HG03432 (cell line): ENCODE data around the gene HES2.
"Not testable (repeated sequence)": the region's sequence is repeated elsewhere in the genome, so short reads cannot be mapped to it uniquely, and the experiment has no call there.

Experiments
- ATAC-seq: cut with Tn5 transposase; IDR thresholded peaks from one replicate; pipeline ENCODE4 v1.9.1; 2021; ENCODE audit warnings: mild to moderate bottlenecking, moderate library complexity; ENCODE audit not compliant: unreplicated experiment

The HES2 gene, protein sequence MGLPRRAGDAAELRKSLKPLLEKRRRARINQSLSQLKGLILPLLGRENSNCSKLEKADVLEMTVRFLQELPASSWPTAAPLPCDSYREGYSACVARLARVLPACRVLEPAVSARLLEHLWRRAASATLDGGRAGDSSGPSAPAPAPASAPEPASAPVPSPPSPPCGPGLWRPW

DNA sequence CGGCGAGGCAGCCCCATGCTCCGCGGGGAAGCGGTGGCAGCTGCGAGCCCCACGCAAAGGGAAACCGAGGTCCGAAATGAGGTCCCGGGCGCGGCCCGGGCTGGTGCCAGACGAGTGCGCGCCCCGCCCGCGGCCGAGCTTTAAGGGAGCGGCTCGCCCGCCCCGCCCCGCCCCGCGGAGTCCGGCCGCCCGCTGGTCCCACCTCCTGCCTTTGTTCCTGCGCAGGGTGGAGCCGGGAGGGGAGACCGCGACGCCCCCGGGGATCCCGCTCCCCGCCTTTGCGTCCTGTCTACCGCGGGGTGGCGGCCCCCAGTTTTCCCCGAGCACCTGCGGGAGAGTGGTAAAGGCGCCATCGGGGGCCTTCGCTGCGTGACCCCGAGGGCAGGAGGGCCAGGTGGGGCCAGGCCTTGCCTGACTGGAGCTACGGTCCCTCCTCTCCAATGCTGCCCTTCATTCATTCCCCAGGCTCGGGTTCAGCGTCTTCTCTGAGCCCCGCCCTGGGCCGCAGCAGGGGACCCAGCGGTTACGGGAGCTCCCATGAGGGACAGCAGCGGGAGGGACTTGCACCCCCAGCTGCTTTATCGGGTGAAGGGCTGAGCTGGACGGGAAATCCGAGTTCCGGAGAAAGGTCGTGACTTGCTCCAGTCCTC, at the start of gene HES2:
Gene HES2 (minus strand): TSS at position 116 of the 650 bp plus-strand sequence. CDS start 99 bp downstream, at position 17.
- no peak for ATAC-seq

DNA sequence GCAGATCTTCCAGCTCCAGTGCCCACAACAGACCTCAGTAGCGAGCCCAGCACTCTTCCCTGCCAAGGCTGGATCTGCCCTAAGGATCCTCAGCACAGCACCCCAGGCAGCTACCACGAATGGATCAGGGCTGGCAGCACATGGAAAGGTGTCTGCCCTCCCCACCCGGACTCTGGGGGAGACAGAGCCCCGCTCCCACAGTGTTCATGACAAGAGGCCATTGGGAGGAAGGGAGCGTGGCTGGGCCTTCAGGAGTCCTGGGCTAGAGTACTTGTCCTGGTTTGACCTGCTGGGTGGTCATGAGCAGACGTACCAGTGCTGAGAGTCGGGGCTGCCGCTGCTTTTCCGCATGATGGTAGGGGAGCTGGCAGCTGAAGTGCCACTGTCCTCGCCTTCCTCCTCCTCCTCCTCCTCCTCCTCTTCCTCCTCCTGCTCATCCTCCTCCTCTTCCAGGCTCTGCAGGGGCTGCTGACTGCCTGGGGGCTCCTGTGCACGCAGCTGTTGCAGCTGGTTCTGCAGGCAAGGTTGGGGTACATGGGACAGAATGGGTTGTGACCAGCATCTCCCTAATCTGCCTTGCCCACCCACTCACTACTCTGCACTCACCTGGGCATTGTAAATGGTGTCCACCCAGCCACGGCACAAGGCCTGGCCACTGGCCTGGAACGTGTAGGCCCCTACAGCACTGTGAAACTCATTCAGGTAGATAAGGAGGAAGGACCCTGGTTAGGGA, 49.2 kb upstream of the HES2 start:
- no peak for ATAC-seq

DNA sequence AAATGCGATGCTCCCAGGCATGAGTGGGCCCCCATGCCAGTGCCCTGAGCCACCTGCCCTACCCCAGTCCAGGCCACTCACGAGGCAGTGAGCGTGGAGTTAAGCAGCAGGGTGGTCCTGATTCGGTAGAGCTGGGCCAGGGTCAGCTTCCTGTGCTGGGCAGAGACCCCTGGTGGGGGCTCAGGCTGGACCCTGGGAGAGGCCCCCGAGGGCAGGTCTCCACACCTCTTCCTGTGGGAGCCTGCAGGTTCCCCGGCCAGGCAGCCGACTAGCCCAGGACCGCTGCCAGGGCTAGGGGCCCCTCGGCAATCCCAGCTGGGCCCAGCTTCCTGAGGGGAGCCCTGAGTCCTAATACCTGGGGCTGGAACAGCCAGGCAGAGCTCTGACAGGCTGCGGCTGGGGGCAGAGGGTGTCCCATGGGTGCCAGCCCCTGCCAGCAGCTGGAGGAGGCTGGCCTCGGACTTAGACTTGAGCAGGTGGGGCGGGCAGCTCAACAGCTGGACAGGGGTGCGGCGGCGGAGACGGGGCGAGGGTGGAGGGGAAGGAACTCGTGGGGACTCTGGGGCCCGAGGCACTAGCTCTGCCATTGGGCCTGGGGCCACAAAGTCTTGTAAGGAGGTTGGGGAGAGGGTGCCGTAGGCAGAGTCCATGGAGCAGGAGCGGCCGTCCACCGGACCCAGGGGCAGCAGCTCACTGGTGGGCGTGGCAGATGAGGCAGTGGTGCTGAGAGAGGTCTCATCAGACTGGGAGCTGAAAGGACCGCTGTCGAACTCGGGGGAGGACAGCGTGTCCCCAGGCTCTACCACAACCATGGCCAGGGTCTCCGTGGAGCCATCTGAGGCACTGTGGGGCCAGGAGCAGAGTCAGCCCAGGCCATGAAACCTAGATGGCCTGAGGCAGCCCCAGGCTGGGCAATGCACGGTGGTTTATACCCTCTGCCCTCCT, 48.3 kb upstream of the HES2 start:
- no peak for ATAC-seq

DNA sequence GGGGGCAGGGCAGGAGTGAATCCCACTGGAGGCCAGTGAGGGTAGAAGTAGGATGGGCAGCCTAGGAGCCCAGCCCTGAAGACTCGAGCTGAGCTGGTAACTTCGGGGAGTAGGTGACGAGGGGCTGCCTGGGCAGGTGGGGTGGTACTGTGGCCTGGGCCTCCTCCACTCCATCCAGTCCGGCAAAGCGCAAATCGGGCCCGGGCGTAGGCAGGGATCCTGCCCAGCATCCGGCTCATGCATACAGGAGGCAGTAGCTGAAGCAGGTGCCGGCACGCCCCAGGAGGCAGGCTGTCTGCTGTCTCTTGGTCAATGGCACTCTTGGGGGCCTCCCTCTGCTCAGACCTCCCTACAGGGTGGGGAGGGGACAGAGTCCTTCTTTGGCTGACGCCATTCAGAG, 47.5 kb upstream of the HES2 start:
- ATAC-seq = no peak

DNA sequence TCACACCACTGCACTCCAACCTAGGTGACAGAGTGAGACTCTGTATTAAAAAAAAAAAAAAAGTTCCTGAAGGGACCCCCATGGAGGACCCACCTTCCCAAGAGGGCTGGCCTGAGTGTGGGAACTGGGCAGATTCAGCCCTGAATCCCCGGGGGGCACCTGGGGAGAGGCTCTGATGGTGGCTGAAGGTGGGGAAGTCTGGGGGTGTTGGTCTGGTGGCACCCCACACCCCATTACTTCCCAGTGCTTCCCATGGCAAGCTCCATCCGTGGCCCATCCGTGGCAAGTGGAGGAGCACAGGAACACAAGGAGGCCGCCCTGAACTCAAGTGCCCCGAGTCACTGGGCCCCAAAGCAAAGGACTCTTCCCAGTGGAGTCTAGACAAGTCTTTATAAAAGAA, 47.0 kb upstream of the HES2 start:
- ATAC-seq = no peak

DNA sequence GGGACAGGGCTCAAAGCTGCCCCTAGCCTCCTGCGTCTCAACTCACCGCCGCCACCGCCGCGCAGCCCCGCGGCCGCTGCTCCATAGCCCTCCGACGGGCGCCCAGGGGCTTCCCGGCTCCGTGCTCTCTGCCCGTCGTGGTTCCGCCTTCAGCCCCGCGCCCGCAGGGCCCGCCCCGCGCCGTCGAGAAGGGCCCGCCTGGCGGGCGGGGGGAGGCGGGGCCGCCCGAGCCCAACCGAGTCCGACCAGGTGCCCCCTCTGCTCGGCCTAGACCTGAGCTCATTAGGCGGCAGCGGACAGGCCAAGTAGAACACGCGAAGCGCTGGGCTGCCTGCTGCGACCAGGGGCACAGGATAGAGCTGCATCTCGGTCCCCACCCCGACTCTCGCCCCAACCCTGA, 46.3 kb upstream of the HES2 start, which contains the start of gene TNFRSF25:
Gene TNFRSF25 (minus strand): TSS at position 151 of the 400 bp plus-strand sequence. CDS start 66 bp downstream, at position 85.
- no peak for ATAC-seq

DNA sequence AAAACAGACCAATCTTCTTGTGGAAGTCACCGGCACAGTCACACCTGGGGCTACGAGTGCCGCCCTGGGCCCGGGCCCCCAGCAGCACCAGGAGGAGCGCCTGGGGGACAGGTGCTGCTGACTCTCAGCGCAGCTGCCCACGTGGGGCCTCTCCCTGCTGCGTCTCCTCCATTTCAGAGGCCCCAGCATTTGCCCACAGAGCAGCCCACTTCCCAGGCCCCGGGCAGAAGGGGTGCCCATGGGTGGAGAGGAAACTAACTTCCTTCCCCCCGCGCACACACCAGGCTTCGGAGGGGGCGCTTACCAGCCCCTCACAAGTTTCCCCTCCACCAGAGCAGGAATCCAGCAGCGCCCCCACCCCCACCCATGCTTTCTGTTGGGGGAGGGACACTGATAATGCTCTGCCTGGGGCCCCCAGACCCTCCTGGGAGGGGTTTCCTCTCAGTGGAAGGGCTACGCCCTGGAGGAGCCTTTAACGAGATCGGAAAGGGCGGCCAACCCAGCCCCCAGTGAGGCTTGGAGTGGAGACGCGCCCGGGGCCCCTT, 45.8 kb upstream of the HES2 start:
- ATAC-seq = no peak

DNA sequence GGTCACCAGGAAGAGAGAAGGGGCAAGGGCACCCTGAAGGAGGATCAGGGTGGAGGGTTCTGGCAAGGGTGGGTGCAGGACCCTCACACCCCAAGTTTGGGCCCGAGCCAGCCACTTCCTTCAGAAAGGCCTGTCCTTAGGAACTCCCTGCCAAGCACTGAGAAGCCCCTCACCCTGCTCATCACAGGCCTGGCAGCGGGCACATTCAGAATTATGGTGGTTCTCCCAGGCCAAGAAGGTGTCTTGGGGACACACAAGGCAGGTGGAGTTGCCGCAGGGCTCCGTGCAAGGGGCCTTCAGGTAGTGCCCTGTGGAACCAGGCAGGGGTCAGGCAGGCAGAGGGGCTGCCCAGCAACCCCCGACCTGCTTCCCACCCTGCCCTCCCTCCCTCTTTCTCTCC, 45.2 kb upstream of the HES2 start:
- ATAC-seq = no peak

DNA sequence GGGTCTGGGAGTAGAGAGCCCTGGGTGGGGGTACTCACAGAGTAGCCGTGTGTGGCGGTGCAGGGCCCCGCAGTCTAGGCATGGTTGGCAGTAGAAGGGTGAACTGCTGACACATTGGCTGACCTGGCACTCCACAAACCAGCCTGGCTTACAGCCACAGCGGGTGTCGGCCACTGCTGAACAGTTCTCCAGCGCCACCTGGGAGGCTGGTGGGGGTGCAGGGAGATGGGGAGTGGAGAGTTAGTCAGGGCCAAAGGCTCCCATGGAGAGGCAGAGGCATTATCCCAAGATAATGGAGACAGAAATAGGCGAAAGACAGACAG, 44.8 kb upstream of the HES2 start:
- ATAC-seq = no peak

DNA sequence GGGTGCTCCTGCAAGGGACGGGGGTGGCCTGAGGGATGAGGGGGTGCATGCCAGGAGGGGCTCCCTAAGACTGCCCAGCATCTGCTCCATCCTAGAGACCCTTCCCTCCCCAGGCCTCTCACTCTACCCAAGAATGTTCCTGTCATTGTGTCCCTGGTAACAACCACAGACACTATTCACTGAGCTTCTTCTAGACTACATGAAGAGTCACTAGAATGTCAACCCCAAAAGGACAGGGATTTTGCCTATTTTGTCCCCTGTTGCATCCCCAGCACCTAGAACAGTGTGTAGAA, 43.3 kb upstream of the HES2 start:
- no peak for ATAC-seq

DNA sequence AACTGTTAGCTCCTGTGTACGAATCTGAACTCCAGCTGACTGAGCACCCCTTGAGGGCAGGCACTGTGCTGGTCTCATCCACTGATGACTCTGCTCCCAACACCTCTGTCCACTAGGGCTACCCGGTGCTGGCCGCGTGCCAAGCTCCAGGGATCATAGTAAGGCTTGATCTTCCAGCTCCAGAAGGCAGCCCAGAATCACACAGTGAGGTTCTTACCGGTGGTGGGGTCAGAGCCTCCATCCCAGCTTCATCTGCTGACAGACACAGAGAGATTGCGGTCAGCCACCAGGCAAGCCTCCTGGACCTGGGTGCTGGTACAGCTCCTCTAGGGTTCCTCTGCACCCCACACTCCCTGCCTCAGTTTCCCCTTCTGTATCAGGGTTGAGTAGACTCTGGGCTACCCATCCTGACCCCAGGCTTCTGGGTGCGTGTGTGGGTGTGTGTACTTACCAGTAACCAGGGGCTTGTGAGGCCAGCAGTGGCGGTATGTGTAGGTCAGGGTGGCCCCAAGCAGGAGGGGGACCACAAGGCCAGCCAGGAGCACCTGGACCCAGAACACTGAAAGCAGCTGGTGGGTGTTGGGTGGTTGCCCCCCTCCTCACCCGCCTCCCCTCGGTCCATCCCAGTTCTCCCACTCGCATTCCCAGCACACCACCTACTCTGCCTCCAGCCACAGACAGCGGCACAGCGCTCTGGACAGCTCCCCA, 42.8 kb upstream of the HES2 start:
- no peak for ATAC-seq

DNA sequence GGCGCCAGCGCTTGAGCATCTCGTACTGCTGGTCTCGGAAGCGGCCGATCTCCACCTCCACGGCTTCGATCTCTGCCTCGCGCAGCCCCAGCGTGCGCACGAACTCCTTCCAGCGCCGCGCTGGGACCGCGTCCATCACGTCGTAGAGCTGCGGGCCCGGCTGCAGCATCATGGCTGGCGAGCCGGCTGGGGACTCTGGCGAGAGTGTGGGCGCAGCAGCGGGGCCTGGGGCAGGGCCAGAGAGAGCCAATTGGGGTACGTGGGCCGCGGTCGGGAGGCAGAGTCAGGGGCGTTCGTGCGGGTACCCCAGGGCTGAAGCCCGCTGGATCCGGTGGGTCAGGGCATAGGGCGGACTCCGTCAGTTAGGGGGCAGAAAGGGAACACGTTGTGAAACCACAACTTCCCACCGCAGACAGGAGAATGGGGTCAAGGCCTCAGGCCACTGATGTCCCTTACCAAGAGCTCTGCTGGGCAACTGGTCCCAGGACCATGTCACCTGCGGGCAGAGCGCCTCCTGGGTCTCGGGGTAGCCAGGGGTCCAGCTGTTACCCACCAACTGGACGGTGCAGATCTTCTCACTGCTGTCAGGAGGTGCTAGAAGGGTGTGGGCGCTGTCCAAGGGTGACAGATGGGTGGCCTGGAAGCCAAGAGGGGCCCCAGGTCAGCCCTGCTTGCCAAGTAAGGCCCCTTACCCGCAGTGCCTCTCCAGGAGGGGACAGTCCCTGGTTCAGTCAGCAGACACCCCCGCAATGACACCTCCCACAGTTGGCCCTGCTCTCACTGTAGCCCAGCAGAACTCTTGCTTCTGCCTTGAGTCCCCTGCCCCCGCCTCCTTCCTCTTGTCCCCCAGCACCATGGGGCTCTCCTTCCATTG, 42.1 kb upstream of the HES2 start:
- ATAC-seq = no peak

DNA sequence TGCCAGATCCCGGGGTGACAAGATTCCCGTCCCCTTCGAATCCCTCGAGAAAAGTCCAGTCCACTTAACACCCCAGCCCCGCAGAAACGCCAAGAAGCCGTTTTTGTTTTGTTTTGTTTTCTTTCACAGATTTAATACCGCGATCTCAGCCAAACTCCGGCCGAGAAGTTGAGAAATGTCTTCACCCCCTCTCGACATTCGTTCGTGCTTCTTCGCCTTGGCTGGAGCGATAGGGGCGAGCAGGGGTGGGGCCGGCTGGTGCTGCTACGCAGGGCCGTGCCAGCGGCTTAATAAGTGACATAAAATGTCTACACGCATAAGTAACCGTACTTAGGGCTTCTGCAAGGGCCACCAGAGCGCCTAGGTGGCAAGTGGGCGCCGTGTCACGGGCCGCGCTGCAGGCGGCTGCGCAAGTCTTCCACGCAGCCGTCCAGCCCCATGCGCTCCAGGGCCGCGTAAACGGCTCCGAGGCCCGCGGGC, 41.4 kb upstream of the HES2 start:
- no peak for ATAC-seq

DNA sequence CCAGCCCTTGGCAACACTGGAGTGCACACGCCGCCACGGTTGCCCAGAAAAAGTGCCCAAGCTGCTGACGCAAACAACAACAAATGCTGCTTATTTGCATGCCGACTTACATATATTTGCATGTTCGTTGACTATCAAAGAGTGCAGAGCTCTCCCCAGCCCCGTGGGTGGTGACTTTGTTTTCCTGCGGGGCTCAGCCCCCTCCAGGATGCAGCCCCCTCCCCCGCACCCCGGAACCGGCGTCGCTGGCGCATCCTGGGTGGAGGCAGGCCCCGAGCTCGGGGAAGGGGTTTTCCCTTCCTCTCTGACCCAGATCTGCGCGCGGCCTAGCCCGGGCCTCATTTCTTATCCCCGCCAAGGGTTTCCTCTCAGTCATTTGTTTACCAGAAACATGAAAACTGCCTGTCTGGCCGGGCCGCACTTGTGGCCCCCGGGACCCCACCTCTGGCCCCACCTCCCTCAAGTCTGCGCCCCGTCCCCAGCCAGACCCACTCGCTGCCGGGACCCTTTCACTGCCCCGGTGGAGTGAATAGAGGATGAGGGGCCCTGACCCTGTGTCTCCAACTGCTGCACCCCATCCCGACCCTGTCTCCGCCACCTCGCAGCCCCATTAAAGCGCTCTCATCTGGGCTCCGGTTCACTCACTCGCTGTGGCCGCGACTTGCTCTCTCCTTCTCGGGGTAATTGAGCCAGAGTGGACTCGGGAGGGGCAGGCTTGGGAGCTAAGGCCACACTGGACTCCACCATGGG, 40.8 kb upstream of the HES2 start:
- no peak for ATAC-seq

DNA sequence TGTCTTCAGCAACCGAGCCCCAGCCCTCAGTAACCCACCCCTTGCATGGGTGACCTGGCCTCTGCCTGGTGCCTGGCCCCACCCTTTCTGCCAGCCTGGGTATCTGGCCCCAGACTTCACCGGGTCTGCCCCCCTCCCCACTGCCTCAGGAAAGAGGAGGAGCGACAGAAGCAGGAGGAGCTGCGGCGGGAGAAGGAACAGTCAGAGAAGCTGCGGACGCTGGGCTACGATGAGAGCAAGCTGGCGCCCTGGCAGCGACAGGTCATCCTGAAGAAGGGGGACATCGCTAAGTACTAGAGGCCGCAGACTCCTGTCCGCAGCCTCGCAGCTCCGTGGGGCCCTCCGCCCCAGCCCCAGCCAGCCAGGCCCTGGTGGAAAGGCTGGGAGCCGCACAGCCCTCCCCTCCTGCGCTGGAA, 40.1 kb upstream of the HES2 start:
- ATAC-seq = no peak

DNA sequence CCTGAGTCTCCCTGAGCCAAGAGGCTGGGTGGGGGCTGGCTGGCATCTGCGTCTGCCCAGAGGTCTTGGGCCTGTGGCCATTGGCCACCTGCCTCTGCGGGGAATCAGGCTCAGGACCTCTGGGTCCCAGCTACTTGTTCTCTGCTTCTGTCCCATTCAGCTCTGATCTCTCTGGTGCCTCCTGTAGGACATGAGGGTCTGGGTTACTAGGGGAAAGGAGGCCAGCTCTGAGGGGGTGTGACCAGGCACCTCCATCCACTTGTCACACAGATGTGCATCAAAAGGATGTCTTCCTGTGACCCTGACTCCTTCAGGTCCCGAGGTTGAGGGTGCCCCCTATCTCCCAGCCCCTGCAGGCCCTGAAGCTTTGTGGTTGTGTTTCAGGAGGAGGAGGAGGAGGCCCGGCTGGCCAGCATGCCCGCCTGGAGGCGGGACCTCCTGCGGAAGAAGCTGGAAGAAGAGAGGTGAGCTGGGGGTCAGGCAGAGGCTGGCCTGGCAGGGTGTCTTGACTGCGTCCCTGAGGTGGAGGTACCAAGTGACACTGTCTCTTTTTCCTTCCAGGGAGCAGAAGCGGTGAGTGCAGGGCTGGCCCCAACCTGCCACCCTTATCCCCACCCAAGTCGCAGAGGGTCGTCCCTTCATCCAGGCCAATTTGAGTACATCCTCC, 37.2 kb upstream of the HES2 start:
- ATAC-seq = no peak

DNA sequence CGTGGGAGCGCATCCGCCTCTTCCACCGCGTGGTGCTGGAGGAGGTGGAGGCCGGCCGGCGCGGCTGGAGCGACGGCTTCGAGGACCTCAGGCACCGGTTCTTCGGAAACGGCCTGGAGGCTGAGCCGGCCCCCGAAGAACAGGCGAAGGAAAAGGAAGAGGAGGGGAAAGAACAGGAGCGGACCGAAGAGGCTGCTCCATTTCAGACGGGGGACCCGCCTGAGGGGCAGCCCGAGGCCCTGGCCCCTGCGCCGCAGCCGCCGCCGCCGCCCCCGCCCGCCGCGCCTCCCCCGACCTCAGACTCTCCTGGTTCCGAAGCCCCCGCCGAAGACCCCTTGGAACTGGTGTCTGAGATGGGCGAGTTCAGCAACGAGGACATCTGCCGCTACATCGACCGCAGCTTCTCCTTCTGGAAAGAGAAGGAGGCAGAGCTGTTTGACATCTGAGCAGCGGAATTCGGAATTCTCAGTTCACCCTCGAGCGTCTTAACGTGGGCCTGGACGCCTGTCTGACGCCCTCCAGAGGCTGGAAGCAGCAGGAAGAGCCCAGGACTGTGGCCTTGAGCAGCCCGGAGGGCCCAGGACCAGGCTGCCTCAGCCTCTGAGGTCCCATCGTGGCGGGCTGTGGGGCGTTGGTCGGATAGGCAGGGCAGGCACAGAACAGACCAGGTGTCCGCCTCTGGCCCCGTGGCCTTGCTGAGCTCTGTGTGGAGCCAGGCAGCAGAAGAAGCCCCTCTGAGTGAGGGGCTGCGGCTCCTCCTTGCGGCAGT, 36.2 kb upstream of the HES2 start:
- not testable (repeated sequence) for ATAC-seq
